Skin epidermis (tissue), 12 donors: ENCODE measurements around the gene PDE4DIP.
A peak's percentile ranks its signal among the peaks of the same experiment; 100 is the strongest.
"Not testable (repeated sequence)": the region's sequence is repeated elsewhere in the genome, so short reads cannot be mapped to it uniquely, and the experiment has no call there.

Experiments
- H3K27ac ChIP-seq, 21 experiments: fragments of 200-600 bp; sonication (generic) in 11 of 21; one replicate each; pipeline ENCODE4 v1.5.0; 2020; ENCODE audit warnings: mild to moderate bottlenecking in 3 of 21, inconsistent platforms in 2 of 21, moderate library complexity in 2 of 21
- H3K4me3 ChIP-seq, 7 experiments: fragments of 200-600 bp; sonication (generic) in 2 of 7; one replicate each; pipeline ENCODE4 v1.5.0; 2020; ENCODE audit warnings: inconsistent platforms in 2 of 7, mild to moderate bottlenecking in 2 of 7, moderate library complexity in 1 of 7

The PDE4DIP gene

DNA sequence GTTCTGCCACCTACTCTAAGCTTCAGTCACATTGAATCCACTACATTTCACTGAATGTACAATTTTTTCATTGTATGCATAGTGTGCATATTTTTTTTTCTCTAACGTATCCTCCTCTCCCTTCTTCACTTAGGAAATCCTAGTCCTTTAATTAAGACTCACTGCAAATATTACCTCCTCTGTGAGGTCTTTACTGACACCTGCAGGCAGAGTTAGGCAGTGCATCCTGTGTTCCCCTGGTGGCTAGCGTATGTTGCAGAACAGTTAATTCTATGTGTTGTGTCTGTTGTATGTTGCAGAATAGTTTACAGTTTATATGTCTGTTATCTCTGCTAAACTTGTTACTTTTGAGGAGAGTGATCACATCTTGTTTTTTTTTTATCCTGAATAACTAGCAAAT is 121.9 kb downstream of the PDE4DIP start:
- H3K4me3 ChIP-seq, H3K27ac ChIP-seq: not testable (repeated sequence)

DNA sequence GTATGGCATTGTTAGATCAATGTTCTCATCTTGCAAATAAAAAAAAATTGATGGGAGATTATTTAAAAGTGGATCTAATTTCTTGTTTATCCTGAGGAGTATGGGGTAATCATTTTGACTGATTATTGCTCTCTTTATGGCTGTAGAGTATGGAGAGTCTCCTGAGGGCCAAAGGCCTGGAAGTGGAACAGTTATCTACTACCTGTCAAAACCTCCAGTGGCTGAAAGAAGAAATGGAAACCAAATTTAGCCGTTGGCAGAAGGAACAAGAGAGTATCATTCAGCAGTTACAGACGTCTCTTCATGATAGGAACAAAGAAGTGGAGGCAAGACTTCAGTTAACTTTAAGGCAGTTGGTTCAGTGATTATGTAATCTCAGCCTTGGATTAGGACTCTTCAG is 123.4 kb downstream of the PDE4DIP start:
- H3K27ac ChIP-seq, H3K4me3 ChIP-seq: not testable (repeated sequence)

DNA sequence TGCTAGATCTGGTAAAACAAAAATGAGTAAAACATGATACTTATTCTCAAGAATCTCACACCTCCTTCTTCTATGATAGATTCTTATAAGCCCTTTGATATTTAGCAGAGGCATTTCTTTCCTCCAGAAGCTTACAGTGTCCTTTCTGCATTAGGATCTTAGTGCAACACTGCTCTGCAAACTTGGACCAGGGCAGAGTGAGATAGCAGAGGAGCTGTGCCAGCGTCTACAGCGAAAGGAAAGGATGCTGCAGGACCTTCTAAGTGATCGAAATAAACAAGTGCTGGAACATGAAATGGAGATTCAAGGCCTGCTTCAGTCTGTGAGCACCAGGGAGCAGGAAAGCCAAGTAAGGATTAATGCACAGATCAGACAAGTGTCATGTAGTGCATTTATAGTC is 124.5 kb downstream of the PDE4DIP start:
- H3K27ac ChIP-seq, H3K4me3 ChIP-seq: not testable (repeated sequence)

DNA sequence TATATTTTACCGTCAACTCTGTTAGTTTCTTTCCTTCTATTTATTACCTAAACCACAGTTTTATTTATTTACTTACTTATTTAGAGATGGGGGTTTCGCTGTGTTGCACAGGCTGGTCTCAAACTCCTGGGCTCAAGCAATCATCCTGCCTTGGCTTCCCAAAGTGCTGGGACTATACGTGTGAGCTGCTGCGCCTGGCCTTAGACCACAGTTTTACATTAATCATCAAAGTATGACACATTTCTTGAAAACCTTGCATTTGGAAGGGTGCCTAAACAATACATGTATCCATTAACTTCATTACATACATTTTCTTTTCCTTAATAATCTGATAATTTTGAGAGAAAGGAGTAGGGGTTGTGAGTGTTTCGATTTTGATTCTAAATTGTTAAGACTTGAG is 124.9 kb downstream of the PDE4DIP start:
- H3K4me3 ChIP-seq, H3K27ac ChIP-seq: not testable (repeated sequence)

DNA sequence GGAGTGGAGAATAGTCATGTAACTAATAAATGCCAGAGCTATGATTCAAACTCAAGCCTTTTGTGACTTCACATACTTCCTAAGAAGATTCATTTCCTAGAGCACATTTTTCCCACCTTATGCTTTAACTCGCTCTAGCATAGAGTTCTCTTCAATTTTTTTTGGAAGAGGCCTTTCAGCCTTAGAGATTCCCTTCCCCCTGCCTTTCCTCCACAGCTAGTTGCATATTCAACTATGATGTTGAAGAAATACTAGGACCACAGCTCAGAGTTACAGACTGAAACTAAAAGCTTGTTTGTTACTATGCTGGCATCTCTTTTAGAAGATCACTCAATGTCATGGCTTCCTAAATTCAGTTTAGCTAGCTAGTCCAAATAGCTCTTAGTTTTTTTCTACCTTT is 131.2 kb downstream of the PDE4DIP start:
- H3K4me3 ChIP-seq, result not testable (repeated sequence)
- peak overlapping the region in 1 of 21 experiments; percentile 55 for H3K27ac ChIP-seq

DNA sequence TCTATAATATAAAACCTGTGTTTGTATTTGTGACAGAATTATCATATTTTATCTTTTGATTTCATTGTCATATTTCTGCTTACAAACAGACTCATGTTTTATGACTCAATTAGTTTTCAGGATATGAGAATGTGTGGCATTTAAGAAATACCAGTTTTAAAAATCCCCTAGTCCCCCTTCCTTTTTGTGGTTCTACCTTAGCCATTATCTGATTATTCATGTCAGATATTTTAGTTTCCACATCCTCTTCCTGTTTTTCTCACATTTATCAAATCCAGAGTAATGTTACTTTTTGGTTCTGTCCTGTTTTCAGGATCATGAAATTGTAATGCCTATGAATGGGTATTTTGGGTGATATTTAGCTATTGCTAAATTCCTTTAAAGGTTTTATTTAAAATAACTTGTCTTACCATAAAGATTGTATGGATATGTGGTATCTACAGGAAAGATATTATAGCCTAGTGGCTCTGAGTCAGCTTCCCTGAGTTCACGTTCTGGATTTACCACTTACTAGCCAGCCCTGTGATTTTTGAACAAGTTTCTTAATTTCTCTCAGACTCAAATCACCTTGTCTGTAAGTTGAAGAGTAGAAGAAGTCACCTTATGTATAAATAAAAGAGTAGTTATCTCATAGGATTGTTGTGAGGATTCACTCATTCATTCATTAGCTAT is 131.8 kb downstream of the PDE4DIP start:
- H3K4me3 ChIP-seq, result not testable (repeated sequence)
- peak overlapping the region in 1 of 21 experiments; percentile 55 for H3K27ac ChIP-seq

DNA sequence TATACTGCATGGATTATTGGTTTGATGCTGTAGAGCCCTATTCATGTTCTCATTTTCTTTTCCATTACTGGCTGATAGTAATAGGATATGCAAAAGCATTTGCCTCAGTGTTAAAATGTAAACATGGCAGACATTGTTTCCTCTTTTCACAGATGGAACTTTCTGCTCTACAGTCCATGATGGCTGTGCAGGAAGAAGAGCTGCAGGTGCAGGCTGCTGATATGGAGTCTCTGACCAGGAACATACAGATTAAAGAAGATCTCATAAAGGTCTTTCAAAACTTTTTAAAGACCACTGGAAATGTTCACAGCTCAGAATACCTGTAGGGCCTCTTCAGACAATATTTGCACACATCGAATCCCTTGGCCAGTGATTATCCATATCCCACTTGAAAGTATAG is 133.6 kb downstream of the PDE4DIP start:
- not testable (repeated sequence) for H3K27ac ChIP-seq, H3K4me3 ChIP-seq

DNA sequence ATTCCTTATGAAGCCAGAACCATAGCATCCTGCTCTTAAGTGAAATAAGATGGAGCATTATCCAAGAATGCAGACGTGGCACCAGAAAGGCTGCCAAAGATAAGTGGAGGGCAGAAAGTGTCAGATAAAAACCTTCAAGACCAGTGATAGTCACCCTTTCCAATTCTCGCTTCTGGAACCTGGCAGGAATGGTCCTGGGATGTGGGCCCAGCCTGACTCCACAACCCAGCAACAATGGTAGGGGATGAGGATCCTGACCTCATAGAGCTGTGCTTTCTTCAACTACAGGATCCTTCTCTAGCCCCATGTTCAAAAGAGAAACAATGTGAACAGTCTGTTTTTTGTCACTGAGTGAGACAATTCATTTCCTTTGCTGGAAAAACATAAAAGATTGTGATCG is 145.2 kb downstream of the PDE4DIP start:
- not testable (repeated sequence) for H3K4me3 ChIP-seq, H3K27ac ChIP-seq

DNA sequence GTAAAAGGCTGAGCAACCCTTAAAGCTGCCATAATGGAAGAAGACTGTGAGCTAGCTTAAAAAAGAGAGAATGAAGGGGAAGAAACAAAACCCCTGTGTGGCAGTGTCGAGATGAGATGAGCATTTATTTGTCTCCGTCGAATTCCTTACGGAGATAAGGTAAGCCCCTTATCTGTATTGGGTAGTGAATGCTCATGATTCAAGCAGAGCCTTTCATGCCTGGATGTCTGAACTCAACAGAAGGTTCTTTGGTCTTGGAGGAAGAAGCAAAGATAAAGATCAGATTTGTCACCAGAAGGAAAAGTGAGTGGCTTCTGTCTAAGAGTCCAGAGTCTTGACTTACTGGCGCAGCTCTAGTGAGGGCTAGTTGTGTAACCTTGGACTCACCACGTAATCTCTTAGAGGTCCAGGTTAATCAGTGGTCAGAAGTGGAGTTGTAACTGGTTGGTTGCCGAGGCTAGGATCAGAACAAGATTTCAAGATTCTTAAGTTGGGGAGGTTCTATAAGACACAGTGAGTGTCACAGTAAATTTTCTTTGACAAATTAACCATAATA is 146.1 kb downstream of the PDE4DIP start:
- H3K27ac ChIP-seq, result not testable (repeated sequence)

DNA sequence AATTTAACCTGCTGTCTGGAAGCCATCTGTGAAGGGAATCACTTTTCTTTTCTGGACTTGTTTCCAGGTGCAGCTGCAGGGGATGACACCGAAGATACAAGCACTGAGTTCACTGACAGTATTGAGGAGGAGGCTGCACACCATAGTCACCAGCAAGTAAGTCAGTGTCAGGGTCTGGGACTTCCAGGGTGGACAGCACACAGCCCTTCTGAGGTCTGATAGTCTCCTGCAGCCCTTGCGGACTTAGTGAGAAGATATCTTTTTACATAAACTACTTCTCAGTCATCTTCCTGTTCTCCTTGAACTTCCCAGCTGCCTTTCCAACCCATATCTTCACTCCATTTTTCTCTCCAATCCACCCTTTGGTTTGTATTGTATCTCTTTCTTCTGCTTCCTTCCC is 147.6 kb downstream of the PDE4DIP start:
- H3K27ac ChIP-seq, result not testable (repeated sequence)

More for the DNA sequence above, 146.1 kb downstream of the PDE4DIP start:
- H3K4me3 ChIP-seq, result not testable (repeated sequence)

DNA sequence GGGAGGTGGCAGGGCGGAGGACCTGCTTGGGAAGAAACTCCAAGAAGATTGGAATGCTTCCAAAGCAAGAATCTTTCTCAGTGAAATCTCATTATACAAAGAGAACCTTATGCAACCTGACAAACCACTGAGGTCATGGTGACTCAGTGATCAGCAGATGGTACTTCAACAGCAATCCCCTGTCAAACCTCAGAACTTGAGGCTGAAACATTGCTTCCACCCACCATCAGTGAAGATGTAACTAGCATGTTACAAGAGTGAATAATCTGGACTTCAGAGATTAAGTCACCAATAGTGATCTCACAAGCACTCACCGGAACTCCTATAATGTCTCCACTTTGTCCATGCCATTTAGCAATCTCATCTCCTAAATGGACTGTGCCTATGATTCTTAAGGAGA is 148.1 kb downstream of the PDE4DIP start:
- H3K4me3 ChIP-seq, H3K27ac ChIP-seq: not testable (repeated sequence)

More for the DNA sequence above, 147.6 kb downstream of the PDE4DIP start:
- not testable (repeated sequence) for H3K4me3 ChIP-seq

DNA sequence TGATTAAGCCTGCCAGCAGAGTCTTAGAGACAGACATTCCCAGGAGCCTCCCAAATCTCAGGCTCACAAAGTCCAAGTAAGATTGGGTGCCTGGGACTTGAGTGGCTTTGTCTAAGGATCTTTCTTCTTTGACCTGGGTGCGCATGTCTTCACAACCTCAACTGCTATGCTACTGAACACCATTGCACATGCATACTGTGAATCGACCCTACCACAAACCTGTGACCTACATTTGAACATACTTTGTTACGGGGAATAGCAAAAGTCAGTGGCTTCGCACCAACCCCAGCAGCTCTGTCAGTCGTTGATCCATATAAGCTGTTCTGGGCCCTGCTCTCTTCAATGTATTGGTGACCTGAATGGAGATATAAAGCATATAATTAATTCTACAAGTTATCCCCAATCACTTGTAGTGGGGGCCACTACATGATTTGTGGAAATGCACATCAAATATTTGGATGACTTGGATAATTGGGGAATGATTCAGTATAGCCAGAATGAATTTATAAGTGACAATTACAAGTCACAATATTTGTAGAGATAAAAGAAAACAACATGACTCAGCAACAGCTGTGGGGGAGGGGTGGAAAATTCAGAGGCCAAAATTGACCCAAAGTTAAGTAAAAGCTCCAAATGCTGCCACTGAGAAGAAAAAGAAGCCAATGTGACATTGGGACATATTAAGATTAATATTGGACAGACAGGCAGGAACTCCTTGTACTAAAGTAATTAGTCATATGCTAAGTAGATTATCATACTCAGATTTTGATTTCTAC is 152.4 kb downstream of the PDE4DIP start:
- H3K27ac ChIP-seq, H3K4me3 ChIP-seq: not testable (repeated sequence)

DNA sequence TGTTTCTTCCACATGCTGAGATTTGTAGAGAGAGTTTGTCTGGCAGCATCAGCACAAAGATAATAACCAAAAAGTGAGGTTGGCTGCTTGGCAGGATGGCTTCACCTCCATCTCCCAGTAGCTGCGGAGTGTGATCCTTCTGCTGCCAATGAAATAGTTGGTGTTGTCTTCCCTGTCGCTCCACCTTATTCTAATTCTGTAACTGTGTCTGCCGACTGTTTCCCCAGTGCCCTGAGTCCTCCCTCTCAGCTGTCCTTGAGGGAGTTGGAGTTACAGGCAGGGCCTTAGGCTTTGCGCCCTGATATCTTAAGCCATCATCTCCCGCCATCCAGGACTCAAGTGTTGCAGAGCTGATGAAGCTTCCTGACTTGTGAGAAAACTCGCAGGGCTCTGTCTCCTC is 153.2 kb downstream of the PDE4DIP start:
- H3K27ac ChIP-seq, H3K4me3 ChIP-seq: not testable (repeated sequence)

DNA sequence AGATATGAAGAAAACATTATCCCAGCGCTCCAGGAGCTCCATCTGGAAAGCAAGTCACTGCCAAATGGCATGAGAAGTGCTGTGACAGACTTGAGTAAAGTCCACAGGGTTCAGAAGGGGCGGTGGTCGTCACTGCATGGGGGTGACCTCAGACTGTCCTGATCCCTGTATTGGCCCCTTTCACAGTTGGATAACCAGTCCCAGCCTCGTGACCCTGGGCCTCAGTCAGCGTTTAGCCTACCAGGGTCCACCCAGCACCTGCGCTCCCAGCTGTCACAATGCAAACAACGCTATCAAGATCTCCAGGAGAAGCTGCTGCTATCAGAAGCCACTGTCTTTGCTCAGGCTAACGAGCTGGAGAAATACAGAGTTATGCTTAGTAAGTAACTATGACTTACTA is 158.4 kb downstream of the PDE4DIP start:
- H3K27ac ChIP-seq, H3K4me3 ChIP-seq: not testable (repeated sequence)

DNA sequence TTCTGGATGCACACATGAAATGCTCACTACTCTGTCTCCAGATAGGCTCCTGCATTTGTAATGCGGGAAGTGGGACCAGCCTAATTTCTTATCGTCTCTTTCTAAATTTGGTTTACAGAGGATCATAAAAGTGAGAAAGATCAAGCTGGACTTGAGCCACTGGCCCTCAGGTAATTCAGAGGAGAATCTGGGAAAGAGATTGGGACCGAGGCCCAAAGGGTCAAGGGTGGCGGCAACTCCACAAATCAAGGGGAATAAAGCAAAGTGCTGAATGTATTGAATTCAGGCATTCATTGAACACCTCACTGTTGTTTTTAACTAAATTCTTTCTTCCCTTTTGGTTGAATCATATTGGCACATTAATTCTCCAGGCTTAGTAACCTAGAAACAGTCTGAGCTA is 164.1 kb downstream of the PDE4DIP start:
- H3K4me3 ChIP-seq, H3K27ac ChIP-seq: not testable (repeated sequence)

DNA sequence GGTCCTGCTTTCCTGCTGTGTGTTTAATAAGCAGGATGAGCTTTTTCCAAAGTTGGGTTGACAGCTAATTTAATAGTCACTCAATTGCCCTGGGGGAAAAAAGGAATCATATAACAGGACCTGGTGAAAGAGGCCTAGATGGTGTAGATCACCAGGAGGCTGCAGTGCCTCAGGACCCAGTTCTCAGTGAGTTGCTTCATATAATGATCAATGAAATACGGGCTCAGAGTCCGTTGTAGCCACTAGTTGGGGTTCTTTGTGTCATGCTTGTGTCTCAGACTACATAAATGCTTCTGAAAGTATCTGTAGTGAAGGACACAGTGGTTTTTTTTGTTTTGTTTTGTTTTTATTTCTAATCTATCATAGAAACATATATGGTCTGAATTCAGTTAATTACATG is 164.5 kb downstream of the PDE4DIP start:
- H3K4me3 ChIP-seq, H3K27ac ChIP-seq: not testable (repeated sequence)

DNA sequence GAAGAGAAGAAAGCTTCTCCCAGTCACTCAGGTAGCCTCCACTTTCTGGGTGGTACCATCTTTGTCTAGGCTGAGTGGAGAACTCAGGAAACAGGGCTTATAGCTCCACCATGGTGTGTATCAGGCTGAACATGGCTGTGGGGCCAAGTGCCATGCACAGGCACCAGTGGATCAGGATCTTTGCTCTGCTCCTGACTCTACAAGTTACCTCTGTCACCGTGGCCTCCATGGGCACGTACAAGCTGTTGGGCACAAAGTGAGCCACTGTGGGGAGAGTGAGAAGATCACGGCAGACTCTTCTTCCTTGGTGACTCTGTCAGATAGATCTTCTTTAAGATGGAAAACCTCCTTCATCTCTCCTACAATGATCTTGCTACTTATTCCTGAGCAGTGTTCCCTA is 165.5 kb downstream of the PDE4DIP start:
- not testable (repeated sequence) for H3K27ac ChIP-seq, H3K4me3 ChIP-seq

DNA sequence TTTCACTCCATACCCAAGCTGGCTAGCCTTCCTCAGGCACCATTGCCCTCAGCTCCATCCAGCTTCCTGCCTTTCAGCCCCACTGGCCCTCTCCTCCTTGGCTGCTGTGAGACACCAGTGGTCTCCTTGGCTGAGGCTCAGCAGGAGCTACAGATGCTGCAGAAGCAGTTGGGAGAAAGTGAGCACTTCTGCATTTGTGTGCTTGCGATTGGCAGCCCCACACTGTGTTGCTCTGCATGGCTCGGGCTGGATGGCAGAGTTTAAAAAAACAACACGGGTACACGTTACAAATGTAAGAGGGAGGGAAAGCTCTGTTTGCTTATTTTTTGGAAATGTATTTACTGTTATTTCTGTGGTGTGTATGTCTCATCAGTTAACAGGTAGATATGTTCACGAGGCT is 168.4 kb downstream of the PDE4DIP start:
- not testable (repeated sequence) for H3K27ac ChIP-seq, H3K4me3 ChIP-seq

DNA sequence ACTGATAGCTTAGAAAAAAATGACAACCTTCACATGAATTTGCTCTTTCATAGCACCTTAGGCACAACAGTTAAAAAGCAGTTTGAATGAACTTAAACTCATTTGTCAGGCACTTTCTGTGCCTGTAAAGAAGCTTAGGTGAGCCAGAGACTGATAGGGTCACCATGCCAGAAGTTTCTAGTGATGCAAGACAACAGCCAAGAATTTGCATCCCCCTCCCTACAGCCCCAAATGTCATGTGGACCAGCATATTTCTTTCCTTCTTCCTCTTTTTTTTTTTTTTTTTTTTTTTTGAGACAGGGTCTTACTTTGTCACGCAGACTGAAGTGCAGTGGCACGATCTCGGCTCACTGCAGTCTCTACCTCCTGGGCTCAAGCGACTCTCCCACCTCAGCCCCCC is 169.3 kb downstream of the PDE4DIP start:
- H3K4me3 ChIP-seq, H3K27ac ChIP-seq: not testable (repeated sequence)

DNA sequence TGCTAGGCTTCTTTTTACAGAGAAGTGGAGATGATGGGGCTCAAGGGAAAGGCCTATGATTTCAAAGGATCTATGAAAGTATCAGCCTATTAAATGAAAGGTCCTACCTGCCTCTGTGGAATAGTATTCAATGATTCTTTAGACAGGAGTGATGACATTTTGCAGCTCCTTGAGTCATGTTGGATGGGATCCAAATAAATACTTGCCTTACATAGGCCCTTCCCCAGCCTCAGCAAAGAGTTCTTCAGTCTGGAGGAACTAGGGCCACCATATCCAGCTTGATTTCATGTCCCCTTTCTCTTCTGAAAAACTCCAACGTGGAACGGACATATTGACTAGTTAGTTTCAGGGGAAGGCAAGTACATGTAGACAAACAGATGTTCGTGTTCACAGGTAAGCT is 171.3 kb downstream of the PDE4DIP start:
- H3K4me3 ChIP-seq, H3K27ac ChIP-seq: not testable (repeated sequence)

DNA sequence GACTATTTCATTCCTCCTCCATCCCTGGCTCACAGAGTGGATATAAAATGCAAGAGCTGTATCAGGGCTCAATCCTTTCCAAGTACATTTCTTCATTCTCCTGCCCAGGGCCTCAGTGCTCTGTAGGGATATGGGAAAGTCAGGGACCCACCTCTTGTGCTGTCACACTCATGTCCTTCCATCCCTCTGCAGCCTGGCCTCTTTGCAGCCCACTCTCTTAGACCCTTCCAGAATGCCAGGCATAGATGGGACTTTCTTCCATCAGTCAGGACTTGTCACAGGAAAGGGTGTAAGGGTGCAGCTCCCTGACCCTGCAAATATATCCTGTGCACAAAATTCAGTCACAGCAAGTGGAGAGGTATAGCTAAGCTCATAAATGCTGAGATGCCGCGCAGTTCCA is 172.4 kb downstream of the PDE4DIP start:
- not testable (repeated sequence) for H3K4me3 ChIP-seq, H3K27ac ChIP-seq
